ENCODE data around the gene NUAK1.

The NUAK1 gene

DNA sequence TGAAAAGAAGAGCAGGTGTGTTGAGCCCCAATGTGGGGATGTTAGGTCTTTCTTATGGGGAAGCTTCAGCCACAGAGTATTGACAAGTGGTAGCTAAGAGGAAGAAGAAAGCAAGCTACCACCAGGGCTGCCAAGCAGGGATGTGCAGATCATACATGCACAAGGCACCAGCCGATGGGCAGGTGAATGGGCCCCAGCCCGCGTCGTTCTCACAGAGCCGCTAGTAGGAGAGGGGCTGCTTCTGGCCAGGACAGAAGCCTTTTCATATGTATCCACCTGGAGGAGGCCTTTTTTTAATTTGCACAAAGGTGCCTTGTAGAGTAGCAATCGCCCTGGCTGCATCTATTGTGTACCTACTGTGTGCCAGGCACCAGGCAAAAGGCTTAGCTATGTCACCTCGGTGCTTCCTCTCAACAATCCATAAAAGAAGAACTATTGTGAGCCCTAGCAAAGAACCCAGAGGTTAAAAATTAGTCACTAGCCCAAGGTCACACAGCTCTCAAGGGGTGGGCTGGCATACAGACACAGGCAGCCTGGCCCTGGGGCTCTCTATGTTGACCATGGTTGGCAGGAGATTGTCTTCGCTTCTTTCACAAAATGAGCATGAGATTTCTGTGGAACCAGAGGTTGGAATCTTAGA lies 8.2 kb downstream of the NUAK1 start:
- DNase-seq, result no peak

DNA sequence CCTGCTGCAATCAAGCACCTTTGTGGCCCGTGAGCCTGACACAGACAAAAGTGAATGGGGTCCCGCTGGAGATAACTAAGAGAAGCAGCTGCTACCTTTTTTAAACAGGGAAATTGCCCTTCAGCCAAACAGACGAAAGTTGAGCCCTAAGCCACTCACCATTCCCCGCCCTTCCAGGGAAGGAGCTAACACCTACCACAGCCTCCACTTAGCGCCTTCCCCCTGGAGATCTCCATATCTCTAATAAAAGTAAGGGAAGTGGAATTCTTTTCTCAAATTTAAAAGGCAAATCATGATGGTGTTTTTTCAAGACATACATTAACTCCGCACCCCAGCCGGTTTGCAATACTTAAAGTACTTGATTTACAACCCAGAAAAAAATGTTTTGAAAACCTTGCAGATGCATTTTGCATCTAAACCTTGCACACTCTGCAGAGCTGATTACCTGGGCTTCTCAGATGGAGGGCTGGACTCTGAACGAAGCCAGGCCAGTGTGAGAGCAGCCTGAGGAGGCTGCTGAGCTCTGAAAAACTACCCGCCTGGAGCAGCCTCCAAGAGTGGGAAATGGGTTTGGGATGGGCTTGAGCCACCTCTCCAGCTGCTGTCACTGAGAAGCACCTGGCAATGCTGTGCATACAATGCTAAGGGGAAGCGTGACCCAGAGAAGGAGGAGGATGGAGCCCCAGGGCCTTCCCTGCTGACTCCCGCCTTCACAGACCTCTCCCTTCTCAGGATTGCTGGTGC lies 10.0 kb downstream of the NUAK1 start:
- DNase-seq, result no peak

DNA sequence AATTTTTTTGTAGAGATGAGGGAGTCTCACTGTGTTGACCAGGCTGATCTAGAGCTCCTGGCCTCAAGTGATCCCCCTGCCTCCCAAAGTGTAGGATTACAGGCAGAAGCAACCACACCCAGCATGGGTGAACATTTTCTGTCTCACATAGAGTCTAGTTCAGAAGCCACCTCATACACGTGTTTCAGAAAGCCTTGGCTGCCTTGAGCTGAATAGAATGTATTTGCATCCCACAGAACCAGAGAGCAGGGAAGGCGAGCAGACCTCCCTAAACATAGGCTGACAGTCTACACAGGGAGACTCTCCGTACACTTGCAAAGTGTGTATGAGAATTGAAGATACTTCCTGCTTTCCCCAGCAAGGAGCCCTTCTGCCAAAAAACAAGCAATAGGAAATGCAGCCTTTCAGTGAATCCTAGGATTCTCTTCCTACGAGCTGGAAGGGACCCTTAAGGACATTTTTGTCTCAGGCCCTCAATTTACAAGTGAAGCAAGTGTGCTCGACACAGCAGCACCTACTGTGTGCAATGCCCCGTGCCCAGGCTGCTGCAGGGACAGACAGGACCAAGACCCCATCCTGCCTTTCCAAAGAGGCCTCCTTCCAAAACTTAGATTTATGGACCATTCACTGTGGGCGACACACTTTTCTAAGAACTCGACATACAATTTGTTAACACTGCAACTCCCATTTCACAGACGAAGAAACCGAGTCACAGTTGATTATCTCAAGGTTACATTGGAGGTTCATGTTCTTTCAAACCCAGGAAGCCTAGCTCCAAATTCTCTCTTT lies 11.2 kb downstream of the NUAK1 start:
- DNase-seq, result no peak

DNA sequence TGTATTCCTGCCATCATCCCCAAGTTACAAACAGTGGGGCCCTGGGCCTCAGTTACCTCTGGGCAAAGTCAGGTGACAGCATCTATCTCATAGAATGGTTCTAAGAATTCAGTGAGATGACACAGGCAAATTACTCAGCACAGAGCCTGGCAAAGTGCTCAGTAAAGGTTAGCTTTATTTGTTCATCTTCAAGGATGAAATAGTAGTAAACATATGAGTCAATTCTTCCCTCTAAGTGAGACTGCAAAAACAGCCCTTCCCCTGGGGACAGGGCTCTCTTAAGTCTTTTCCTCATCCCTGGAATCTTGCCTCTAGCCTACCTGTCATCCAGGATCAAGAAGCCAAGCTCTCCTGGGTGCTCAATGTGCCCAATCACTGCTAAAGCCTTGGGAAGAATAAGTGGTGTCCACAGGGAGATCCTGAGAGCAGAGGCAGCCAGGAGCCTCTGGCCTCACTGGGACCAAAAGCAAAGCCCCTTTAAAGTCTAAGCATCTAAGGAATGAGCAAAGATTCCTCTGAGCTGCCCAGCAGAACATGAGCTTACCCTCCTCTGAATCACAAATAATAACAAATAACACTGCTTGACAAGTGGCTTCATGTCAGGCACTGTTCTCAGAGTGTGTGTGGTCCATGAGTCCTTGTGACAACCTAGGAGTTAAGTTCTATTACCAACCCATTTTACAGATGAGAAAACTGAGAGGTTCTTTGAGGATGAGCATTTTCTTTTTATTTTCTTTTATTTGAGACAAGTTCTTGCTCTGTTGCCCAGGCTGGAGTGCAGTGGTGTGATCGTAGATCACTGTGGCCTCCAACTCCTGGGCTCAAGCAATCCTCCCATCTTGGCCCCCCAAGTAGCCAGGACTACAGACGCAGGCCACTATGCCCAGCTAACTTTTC lies 12.1 kb downstream of the NUAK1 start:
- DNase-seq, result peak; percentile 87

DNA sequence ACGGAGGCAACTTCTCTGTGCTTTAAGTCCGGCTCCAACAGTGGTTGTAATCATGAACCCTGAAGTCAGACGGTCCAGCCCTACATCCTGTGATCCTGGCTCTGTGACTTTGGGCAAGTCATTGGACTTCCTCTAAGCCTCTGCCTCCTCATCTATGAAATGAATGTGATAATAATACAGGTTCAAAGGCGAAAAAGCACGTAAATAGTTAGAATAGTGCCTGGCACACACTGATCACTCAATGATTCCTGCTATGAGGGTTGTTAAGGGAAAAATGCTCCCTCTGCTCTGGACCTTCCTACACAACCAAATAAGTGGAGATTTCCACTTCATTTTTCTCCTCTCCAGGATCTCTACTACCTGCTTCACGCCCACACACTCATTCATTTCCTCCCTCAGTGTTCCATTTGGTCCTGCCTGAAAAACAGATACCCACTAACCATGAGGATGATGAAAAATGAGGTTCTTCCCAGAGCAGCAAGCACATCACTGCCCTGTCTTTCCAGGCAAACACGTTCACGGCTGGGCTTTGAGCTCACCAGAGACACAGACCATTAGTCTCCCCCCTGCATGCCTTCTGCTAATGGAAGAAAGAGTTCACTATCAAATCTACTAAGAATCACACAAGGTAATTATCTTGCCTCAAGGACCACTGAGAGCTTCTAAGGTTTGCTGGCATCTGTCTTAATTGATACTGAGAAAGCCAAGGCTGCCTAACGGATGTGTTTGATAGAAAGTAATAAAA lies 13.2 kb downstream of the NUAK1 start:
- no peak for DNase-seq

DNA sequence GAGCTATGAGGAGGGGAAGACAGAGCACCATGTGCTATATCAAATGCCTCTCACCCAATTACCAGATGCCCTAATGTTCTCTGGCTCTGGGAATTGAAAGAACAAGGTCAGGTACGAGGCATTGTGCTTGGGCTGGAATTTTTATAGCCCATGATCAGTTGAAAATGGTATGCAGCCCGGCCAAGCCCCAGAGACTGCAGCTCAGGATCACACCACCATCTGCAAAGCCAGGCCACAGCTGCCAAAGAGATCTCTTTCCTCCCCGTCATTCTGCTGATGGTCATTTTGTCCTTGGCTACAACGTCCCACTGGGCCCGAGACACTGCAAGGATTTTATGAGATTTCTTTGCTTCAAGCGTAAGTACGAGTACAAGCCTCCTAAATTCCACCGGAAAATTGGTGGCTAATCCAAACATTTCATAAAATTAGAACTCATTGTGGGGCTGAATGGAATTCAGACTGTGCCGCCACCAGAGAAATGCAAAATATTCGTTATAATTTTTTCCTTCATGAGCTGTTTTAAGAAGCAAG lies 15.1 kb downstream of the NUAK1 start:
- peak; percentile 77 for DNase-seq

DNA sequence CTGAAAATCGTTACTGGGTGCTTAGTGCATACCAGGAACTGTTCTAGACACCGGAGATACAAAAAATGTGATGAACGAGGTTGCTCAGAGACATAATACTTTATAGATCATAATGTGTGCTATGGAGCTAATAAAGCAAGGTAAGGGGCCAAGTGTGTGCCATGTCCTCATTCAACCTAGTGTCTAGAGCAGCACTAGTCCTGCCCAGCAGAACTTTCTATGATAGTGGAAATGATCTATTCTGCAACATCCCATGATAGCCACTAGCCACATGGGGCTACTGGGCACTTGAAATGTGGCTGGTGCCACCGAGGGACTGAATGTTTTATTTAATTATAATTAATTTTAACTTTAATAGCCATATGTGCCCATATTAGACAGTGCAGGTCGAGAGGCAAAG lies 15.6 kb downstream of the NUAK1 start:
- no peak for DNase-seq

DNA sequence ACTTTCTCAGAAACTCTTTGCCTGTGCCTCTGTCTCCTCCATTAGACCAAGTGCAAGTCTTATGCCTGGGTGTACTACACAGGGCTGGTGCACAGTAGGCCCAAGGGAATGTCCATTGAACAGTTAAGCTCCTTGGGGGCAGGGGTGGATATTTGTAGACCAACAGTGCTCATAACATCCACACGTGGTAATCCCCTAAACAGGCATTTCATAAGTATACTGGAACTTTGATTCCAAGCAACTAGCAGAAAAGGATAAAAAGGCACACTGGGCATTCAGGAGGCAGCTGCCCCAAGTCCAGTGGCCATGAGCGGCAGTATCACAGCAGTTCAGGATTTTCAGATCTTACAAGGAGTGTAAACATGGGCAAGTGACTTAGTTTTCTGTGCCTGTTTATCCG lies 16.8 kb downstream of the NUAK1 start:
- no peak for DNase-seq

DNA sequence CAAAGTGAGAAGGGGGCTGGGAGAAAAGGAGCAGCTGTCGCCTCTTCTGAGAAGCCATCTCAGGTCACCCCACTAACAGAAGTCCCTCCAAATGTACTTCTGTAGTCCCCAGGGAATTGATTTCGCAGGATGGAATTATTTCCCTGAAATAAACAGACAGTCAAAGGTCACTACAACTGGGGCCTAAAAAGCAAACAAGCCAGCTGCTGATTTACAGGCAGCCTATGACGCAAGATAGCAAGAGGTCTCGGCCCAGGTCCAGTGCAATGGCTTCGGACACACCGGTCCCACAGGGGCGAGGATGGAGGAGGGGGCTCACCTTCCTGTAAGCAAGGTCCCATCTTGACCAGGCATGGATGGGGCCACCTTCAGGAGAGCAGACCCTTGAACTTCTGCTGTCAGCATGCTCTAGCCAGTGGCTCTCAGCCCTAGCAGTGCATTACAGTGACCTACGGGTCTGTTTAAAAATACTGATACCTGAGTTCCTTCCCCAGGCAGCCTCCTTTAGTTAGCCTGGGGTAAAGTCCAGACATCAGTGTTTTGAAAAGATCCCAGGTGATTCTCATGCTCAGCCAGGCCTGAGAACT lies 18.1 kb downstream of the NUAK1 start:
- DNase-seq, result no peak

DNA sequence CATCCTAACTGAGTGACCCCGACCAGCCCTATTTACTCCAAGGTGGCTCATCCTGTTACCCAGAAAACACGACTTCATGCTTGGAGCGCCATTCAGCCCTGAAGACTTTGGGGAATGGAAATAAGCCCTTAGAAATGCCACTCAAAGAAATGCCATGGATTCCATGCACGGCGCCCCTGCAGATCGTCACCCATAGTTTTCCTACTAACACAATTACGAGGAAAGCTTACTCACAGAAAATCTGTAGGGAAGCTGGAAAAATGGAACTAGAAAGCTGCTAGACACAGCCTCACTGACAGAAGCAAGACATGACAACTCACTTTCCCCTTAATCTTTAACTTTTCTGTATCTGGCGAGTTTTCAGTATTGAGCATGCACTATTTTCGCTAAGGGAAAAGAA lies 19.5 kb downstream of the NUAK1 start:
- DNase-seq, result peak; percentile 62

DNA sequence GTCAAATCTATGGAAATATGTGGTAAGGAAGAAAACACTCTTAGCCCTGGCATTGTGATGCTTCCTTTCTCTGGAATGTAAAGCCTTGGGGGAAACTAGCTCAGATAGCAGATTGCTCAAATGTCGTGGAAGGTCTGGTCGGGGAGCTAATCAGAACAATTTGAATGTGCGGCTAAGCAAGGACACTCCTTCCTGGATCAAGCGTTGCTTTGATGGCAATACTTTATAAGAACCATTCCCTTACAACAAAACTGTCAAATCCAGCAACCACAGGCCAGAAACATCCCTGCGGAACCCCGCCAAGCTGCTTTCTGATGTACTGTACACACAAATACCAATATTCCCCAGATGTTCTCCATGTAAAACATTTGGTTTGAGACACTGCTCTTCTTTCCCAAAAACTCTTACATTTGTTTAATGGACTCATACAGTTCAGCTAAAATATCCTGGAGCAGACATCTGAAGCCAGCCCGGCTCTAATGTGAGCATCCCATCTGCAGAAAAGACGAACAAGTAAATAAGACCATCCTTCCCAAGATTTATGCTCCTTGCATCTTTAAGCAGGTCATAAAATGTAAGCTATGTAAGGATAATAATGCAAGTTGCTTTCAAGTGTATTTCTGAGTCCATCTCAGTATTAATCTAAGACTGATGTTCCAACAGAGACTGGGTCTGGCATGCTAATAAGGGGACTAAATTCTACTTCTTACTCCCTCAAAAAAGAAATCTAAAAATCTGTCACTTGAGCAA lies 20.2 kb downstream of the NUAK1 start:
- DNase-seq, result peak; percentile 65

DNA sequence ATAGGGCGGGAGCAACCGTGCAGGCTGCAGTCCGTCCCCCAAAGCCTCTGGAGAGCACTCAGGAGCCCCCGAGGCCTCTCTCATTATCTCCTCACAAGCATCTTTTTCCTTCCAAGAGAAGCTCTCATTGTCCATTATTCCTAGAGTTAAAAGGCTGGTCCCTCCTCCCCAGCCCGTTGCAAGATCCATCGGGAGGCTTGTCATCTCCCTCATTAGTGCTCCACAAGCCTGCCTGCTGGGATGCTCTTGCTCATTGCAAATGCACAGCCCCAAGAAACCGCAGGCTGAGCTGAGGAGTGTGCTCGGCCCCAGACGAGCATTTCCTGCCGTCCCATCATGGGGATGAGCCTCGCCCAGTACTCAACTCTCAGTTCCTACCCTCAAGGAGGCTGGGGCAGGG lies 23.3 kb downstream of the NUAK1 start:
- peak; percentile 81 for DNase-seq

DNA sequence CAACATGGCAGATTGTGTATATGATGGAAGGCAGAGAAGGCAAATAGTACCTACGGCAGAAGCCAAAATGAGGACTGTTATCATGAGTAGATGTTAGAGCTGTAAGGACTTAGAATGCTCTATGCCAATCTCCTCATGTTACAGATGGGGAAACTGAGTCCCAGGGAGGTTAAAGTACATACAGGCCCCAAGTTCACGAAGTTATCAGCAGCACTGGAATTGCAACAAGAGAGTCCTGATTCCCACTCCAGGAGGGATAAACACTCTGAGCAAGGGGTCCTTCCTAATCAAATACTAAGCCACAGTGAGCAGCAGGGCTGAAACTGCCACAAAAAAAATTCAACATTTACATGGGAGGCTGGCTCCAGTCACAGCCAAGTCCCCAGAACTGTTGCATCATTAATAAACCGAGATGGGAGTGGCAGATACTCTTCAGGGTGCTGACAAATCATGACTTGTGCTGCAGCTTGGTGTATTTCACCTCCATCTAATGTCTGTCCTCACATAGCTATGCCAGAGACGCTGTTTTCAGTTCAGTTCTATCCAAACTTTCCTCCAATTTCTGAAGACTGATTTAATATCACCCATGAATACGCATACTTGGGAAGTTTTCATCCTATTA lies 24.2 kb downstream of the NUAK1 start:
- peak; percentile 74 for DNase-seq

DNA sequence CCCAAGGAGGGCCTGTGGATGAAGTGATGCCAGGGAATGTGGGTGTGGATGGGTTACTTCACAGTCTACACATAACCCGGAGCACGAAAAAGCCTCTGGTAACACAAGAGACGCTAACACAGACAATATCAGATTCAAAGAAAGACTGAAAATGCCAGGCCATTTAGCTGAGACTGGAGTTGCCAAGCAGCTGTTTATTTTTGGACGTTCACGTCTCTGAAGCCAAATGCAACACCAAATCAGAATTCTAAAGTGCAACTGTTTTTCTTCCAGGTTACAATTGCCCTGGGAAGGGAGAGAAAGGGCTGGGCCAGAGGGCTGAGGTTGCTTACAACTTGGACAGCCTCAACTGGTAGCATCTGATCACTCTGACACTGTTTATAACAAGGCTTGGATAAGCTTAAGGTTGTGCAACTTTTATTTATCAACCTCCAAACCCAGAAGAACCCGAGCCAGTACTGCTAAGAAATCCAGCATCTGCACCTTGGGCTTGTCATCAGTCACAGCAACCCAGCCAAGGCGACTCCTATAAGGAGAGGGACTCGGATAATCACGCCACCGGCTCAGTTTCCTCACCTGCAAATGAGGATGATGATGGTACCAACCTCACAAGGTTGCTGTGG lies 24.8 kb downstream of the NUAK1 start:
- no peak for DNase-seq

DNA sequence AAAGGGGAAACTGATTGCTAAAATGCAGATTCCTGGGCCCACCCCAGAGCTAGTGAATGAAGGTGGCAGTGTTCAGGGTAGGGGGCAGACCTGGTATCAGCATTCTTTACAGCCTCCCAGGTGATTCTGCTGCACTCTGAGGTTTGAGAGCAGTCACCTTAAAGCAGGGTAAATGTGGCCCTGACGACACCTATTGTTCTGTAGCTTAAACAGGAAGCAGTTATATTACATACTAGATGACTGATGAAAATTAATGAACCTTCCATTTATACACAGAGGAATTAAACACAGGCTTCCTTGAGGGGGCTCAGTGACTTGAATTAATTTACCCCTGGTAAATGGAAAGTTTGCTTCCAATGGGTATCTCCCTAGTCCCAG lies 25.3 kb downstream of the NUAK1 start:
- DNase-seq, result no peak

DNA sequence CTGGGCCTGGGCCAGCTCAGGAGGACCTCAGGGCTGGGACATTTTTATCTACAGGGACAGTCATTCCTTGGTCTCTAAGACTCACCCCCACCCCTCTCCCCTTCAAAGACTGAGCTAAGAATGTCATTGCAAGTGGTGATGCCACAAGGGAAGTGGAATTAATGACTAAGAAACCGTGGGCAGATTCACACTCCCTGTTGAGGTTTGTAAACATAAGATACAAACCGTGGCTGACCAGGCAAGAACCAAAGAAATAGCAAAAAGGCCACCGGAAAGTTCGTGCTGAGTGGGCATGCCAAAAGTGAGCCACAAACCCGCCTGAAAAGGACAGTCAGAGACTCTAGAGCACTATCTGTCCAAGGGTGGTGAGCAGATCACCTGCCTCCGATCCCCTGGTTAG lies 25.7 kb downstream of the NUAK1 start:
- peak; percentile 88 for DNase-seq

DNA sequence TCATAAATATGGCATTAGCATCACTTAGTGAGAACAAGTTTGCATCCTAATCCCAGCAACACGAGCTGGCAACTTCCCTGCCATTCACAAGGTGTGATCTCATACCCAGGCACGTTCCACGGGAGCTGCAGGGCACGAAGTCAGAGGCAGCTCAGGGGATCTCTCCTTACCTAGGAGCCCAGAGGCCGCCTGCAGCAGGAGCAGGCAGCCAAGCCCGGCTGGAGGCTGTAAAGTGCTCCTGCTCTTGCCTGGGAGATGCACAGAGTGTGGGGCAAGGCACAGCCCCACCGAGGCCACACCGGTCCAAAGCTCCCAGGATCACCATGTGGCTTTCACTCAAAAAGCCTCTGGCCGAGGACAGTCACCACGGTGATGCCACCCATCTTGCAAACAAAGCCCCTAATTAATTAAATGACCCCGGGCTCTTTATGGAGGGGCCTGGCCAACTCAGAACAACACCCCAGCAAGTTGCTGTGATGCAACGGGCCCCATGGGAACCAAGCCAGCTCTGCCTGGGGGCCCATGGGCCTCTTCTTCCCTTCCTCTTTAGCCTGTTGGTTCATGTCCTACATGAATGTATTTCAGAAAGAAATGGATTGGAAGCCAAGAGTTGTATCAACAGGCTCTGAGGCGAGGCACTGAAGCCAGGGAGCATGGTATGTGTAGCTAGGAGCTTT lies 26.5 kb downstream of the NUAK1 start:
- DNase-seq, result no peak

DNA sequence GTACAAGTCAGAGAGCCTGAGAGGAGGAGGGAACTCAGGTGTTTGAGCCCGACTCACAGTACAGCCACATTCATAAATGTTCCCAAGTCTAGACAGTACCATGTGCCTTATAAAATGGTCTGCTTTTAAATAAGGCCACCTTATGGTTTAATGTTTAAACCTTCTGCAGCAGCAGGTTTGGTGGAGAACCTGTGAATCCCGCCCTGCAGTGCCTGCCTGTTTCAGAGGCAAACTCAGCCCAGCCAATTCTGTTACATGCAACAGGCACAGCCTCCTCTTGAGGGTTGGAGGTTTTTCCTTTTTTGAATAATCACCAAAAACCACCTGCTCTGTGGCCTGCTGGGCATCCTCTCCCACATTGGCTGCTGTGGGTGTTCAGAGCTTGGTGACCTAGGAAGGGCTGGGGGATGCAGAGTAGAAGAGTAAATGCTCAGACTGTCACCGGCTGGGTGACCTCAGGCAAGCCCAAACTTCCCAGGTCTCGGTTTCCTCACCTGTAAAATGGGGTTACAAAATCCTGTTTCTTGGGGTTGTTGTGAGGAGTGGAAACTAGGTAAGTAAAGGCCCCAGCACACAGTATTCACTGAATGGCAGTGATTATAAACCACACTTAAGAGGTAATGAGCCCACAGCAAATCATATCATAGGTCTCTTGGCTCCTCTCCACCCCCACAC lies 28.0 kb downstream of the NUAK1 start:
- no peak for DNase-seq

Data from fibroblast of skin of back (primary cell).